IMR-90 (cell line): ENCODE data around the gene ARHGAP31. TPM values are rescaled to one million over a fixed set of nuclear protein-coding genes. Genes with fewer than 3 reads are reported as not detected.

Experiments used
- ATAC-seq: fragments of 200-7000 bp; cut with Tn5 transposase; 2 replicates; pipeline ENCODE4 v1.9.1; 2020; ENCODE audit warnings: low read depth, mild to moderate bottlenecking, moderate library complexity
- BruUV-seq: library from RNA; stranded (reverse); fragments of 400-500 nt; replicated peaks from 2 replicates; lab custom pipeline; 2021; lab: Mats Ljungman, UMichigan
- CTCF ChIA-PET: fragments of 300-600 bp; formaldehyde crosslinking; extraction: SDS; loops from one replicate; lab custom pipeline; 2021; ENCODE audit warnings: antibody characterized with exemption; lab: Yijun Ruan, JAX
- POLR2A ChIA-PET: fragments of 300-600 bp; sonication (Branson Sonifier 250); formaldehyde crosslinking; loops from one replicate; lab custom pipeline; 2022; ENCODE audit warnings: antibody characterized with exemption; ENCODE audit not compliant: unreplicated experiment; lab: Charles Lee
- DNase-seq: peaks from one replicate; pipeline ENCODE4 v3.0.0; 2013
- H2AFZ ChIP-seq: replicated peaks from 2 replicates; pipeline ENCODE3; 2013; ENCODE audit warnings: low read length, mild to moderate bottlenecking; ENCODE audit not compliant: poor library complexity
- H2AK5ac ChIP-seq: 2 replicates; pipeline ENCODE4 v1.6.1; 2013; ENCODE audit warnings: low read depth, low read length, inconsistent platforms
- H2AK9ac ChIP-seq: replicated peaks from 2 replicates; pipeline ENCODE3; 2013; ENCODE audit warnings: mild to moderate bottlenecking, low read depth, low read length, moderate library complexity; ENCODE audit not compliant: poor library complexity
- H2BK120ac ChIP-seq: 2 replicates; pipeline ENCODE4 v1.6.1; 2013; ENCODE audit warnings: low read depth, low read length, inconsistent platforms
- H2BK15ac ChIP-seq: 3 replicates; pipeline ENCODE4 v1.6.1; 2013; ENCODE audit warnings: low read depth, low read length, inconsistent platforms
- H2BK20ac ChIP-seq: 2 replicates; pipeline ENCODE4 v1.6.1; 2013; ENCODE audit warnings: low read depth, mild to moderate bottlenecking, inconsistent platforms, low read length, moderate library complexity
- H2BK5ac ChIP-seq: 2 replicates; pipeline ENCODE4 v1.6.1; 2013; ENCODE audit warnings: mild to moderate bottlenecking, low read depth, low read length, inconsistent platforms; ENCODE audit not compliant: poor library complexity, severe bottlenecking
- H3K14ac ChIP-seq: replicated peaks from 2 replicates; pipeline ENCODE4 v1.6.1; 2013; ENCODE audit warnings: low read depth, low read length, inconsistent platforms
- H3K18ac ChIP-seq: 2 replicates; pipeline ENCODE4 v1.6.1; 2013; ENCODE audit warnings: low read depth, low read length, control low read depth
- H3K23ac ChIP-seq: 2 replicates; pipeline ENCODE4 v1.6.1; 2013; ENCODE audit warnings: low read depth, low read length, inconsistent platforms
- H3K27ac ChIP-seq: 2 replicates; pipeline ENCODE4 v1.5.1; 2013; ENCODE audit warnings: mild to moderate bottlenecking, control low read depth, low read length; ENCODE audit not compliant: insufficient read depth
- H3K27me3 ChIP-seq: 2 replicates; pipeline ENCODE4 v1.6.1; 2013; ENCODE audit warnings: low read length; ENCODE audit not compliant: control insufficient read depth, insufficient read depth
- H3K36me3 ChIP-seq: 2 replicates; pipeline ENCODE4 v1.6.1; 2013; ENCODE audit warnings: low read length, mixed read lengths; ENCODE audit not compliant: control insufficient read depth, insufficient read depth
- H3K4ac ChIP-seq: 2 replicates; pipeline ENCODE4 v1.6.1; 2013; ENCODE audit warnings: low read depth, low read length, inconsistent platforms
- H3K4me1 ChIP-seq: 2 replicates; pipeline ENCODE4 v1.6.1; 2013; ENCODE audit warnings: low read length, mixed read lengths; ENCODE audit not compliant: control insufficient read depth, insufficient read depth
- H3K4me2 ChIP-seq: 2 replicates; pipeline ENCODE4 v1.6.1; 2013; ENCODE audit warnings: low read depth, mild to moderate bottlenecking, control low read depth, low read length, moderate library complexity
- H3K4me3 ChIP-seq: 2 replicates; pipeline ENCODE4 v1.5.1; 2013; ENCODE audit warnings: low read depth, mild to moderate bottlenecking, control low read depth, low read length, moderate library complexity; ENCODE audit not compliant: insufficient read depth
- H3K56ac ChIP-seq: 2 replicates; pipeline ENCODE4 v1.6.1; 2013; ENCODE audit warnings: low read length, inconsistent platforms; ENCODE audit not compliant: insufficient read depth; ENCODE audit errors: extremely low read depth
- H3K79me1 ChIP-seq, 2 experiments: 2 replicates each; pipeline ENCODE4 v1.6.1; 2013; ENCODE audit warnings: low read length in 2 of 2, inconsistent platforms in 1 of 2, low read depth in 1 of 2
- H3K9ac ChIP-seq: 2 replicates; pipeline ENCODE4 v1.6.1; 2013; ENCODE audit warnings: low read depth, low read length, control low read depth
- H3K9me1 ChIP-seq: 2 replicates; pipeline ENCODE4 v1.6.1; 2013; ENCODE audit warnings: low read length, inconsistent platforms; ENCODE audit not compliant: insufficient read depth
- H3K9me3 ChIP-seq: 2 replicates; pipeline ENCODE4 v1.6.1; 2013; ENCODE audit warnings: low read length; ENCODE audit not compliant: control insufficient read depth, insufficient read depth
- H4K20me1 ChIP-seq: 2 replicates; pipeline ENCODE4 v1.6.1; 2013; ENCODE audit warnings: low read length, inconsistent platforms; ENCODE audit not compliant: insufficient read depth
- H4K5ac ChIP-seq: 2 replicates; pipeline ENCODE4 v1.6.1; 2013; ENCODE audit warnings: mild to moderate bottlenecking, low read depth, low read length, control low read depth
- H4K8ac ChIP-seq, 2 experiments: 2 replicates each; pipeline ENCODE4 v1.6.1; 2013; ENCODE audit warnings: low read depth in 2 of 2, low read length in 2 of 2, control low read depth in 1 of 2, inconsistent platforms in 1 of 2
- H4K91ac ChIP-seq: 2 replicates; pipeline ENCODE4 v1.6.1; 2013; ENCODE audit warnings: low read depth, low read length, inconsistent platforms; ENCODE audit not compliant: insufficient read depth
- MAZ ChIP-seq: IDR thresholded peaks from 2 replicates; pipeline ENCODE4 v1.6.1; 2012; ENCODE audit warnings: low read depth, mild to moderate bottlenecking, low read length, improper control_type of control experiment, moderate library complexity, borderline replicate concordance
- POLR2A ChIP-seq: IDR thresholded peaks from 2 replicates; pipeline ENCODE4 v1.6.1; 2012; ENCODE audit warnings: mild to moderate bottlenecking, low read depth, low read length
- RCOR1 ChIP-seq: IDR thresholded peaks from 2 replicates; pipeline ENCODE4 v1.6.1; 2012; ENCODE audit warnings: mild to moderate bottlenecking, low read length, improper control_type of control experiment; ENCODE audit not compliant: insufficient replicate concordance
- RFX5 ChIP-seq: IDR thresholded peaks from 2 replicates; pipeline ENCODE4 v1.8.0; 2012; ENCODE audit warnings: low read depth, mild to moderate bottlenecking, low read length, moderate library complexity
- SMC3 ChIP-seq: fragments of 150-350 bp; IDR thresholded peaks from 2 replicates; pipeline ENCODE4 v1.6.1; 2016; ENCODE audit warnings: low read depth, mild to moderate bottlenecking, antibody characterized with exemption, low read length, moderate library complexity
- WGBS, 2 experiments: methylation state at CpG; one replicate each; pipeline versions ENCODE4 v1.1.5 to v1.1.7; 2013; ENCODE audit warnings: missing lambda C conversion rate in 2 of 2; ENCODE audit not compliant: insufficient read length in 1 of 2; ENCODE audit errors: extremely low coverage in 2 of 2; 5-methylcytosine and 5-hydroxymethylcytosine counted together
- dilution Hi-C: fragments of 300-500 bp; cut with HindIII; formaldehyde crosslinking; loops from one replicate; pipeline ENCODE4 v1.14.3; 2018; ENCODE audit warnings: low sequenced_read_pairs; ENCODE audit not compliant: unreplicated experiment
- in situ Hi-C: fragments of 300-500 bp; cut with MboI; formaldehyde crosslinking; loops from 3 replicates; pipeline ENCODE4 v1.14.3; 2019; ENCODE audit warnings: low sequenced_read_pairs, inconsistent platforms, mixed read lengths
- intact Hi-C: fragments of 100-400 bp; cut with micrococcal nuclease; formaldehyde crosslinking; loops from 2 replicates; pipeline ENCODE4 v1.10.0; 2022
- polyA plus RNA-seq, 3 experiments: library from polyadenylated mRNA; depleted of rRNA; stranded (reverse); fragments of >200 nt; gene quantifications; 2 replicates each; pipeline ENCODE4 v1.2.3, GENCODE V29; 2012; ENCODE audit warnings: low replicate concordance in 1 of 3
- total RNA-seq: library from RNA; depleted of rRNA; stranded (reverse); fragments of >200 nt; gene quantifications from 2 replicates; pipeline ENCODE4 v1.2.3, GENCODE V29; 2012

ARHGAP31 gene
- total and polyA plus RNA-seq, 2 of the 4 experiments (the other 2 are of a cell fraction) = 6.6 to 7.7 TPM

DNA sequence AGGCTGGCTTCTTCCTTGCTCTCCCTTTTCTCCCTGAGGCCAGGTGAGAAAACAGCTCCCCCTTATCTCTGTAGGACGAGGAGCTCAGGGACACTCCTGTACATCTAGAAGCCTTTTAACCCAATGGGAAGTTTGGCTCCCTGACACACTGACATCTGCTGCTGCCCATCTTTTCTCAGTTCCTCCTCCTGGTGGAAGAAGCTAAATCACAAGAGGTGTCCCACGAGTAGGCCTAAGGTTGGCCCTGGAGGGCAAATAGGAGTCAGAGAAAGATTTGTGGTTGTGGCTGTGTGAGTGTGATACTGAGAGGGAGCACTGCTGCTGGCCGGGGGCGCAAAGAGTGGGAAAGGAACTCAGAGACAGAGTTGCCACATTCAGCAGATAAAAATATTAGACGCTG, 49.5 kb downstream of the ARHGAP31 start:
- ChIA-PET CTCF (interaction anchor here (0.7 kb wide), 1 partner anchor 169 kb away, joined by 3 read pairs; no protein-coding TSS in a partner anchor), POLR2A (no interaction called here)
- no peak overlapping the region for H3K23ac ChIP-seq
- BruUV-seq = no TSS peak
- TF ChIP-seq POLR2A (no peak), MAZ (no peak), RFX5 (no peak), RCOR1 (no peak), SMC3 (no peak)
- peaks cover 21 to 37% of the 10 kb centered on the region in 2 experiments for H3K79me1 ChIP-seq
- no peak overlapping the region for H3K4ac ChIP-seq
- H2AK5ac ChIP-seq = no peak overlapping the region
- H3K9me1 ChIP-seq = peaks cover 14% of the 10 kb centered on the region
- H4K8ac ChIP-seq = no peak overlapping the region
- no peak overlapping the region for H3K56ac ChIP-seq
- no peak for ATAC-seq
- no peaks in the 10 kb centered on the region for H3K9me3 ChIP-seq
- intact Hi-C loops (no loop called here), dilution Hi-C loops (no loop called here), in situ Hi-C loops (no loop called here)
- no peaks in the 10 kb centered on the region for H3K27me3 ChIP-seq
- no peak overlapping the region for H3K9ac ChIP-seq
- peak overlapping the region; percentile 23 for H2AK9ac ChIP-seq
- H4K20me1 ChIP-seq = peaks cover 3% of the 10 kb centered on the region; the same call in 1 of the 2 replicates
- no peak overlapping the region for H3K27ac ChIP-seq
- no peak overlapping the region for H2AFZ ChIP-seq
- H3K36me3 ChIP-seq = no peaks in the 10 kb centered on the region
- no peak overlapping the region for H3K18ac ChIP-seq
- no peak overlapping the region for H3K4me3 ChIP-seq
- no peak overlapping the region for H2BK5ac ChIP-seq
- no peak overlapping the region for H3K14ac ChIP-seq
- no peak overlapping the region for H2BK15ac ChIP-seq
- no peak overlapping the region for H4K5ac ChIP-seq
- no CpG with 5 or more reads among the region's 5 CpGs for WGBS, 2 experiments
- peaks cover 16% of the 10 kb centered on the region for H3K4me1 ChIP-seq
- H4K91ac ChIP-seq = no peak overlapping the region
- H2BK20ac ChIP-seq = no peak overlapping the region
- no peak overlapping the region for H3K4me2 ChIP-seq
- no peak for DNase-seq
- H2BK120ac ChIP-seq = no peak overlapping the region
